ENCODE data around the gene CD248. TPM values are rescaled to one million over a fixed set of nuclear protein-coding genes. Genes with fewer than 3 reads are reported as not detected.

Gene CD248
- polyA plus RNA-seq, 1 experiment = 180 TPM

GRCh38 chr11:66326261-66327111 lies 9.6 kb upstream of the CD248 start:
- peaks cover under 1% of the 10 kb centered on the region; the same call in 1 of the 2 replicates for H3K36me3 ChIP-seq (ENCODE audit: control insufficient read depth, insufficient read depth, low read length)

GRCh38 chr11:66325263-66325671 lies 8.4 kb upstream of the CD248 start:
- CTCF ChIA-PET = interaction anchor here (1.0 to 4.0 kb wide), 3 partner anchors 9 to 63 kb away, joined by 3 to 77 read pairs (median 9); no protein-coding TSS in a partner anchor
- DNase-seq (ENCODE audit: low read depth) = no peak
- POLR2A ChIA-PET = interaction anchor here (1.4 kb wide), 1 partner anchor 13 kb away, joined by 6 read pairs; no protein-coding TSS in a partner anchor
- Histone ChIP-seq H3K4me3 (ENCODE audit: low read depth, low read length) (no peak overlapping the region), H3K27me3 (ENCODE audit: control insufficient read depth, insufficient read depth, low read length) (no peaks in the 10 kb centered on the region), H3K36me3 (ENCODE audit: control insufficient read depth, insufficient read depth, low read length) (no peaks in the 10 kb centered on the region)
- no peak for TF ChIP-seq CTCF (IDR thresholded peaks at IDR 0.05; ENCODE audit: insufficient read depth, low read depth, low read length)

More at GRCh38 chr11:66326261-66327111, 9.6 kb upstream of the CD248 start:
- CTCF ChIA-PET = interaction anchor here (0.6 to 4.0 kb wide), 10 partner anchors 9 to 59 kb away, joined by 3 to 77 read pairs (median 4); partner anchors contain the start of genes B4GAT1, BRMS1, CD248 and RIN1
- Histone ChIP-seq H3K27me3 (ENCODE audit: control insufficient read depth, insufficient read depth, low read length) (no peaks in the 10 kb centered on the region), H3K4me3 (ENCODE audit: low read depth, low read length) (no peak overlapping the region)
- DNase-seq (ENCODE audit: low read depth) = no peak
- POLR2A ChIA-PET = interaction anchor here (0.8 to 1.8 kb wide), 2 partner anchors 10 to 14 kb away, joined by 6 to 17 read pairs; partner anchors contain the start of gene CD248
- no peak for TF ChIP-seq CTCF (IDR thresholded peaks at IDR 0.05; ENCODE audit: insufficient read depth, low read depth, low read length)

- Histone ChIP-seq H3K36me3 (ENCODE audit: control insufficient read depth, insufficient read depth, low read length) (no peaks in the 10 kb centered on the region), H3K4me3 (ENCODE audit: low read depth, low read length) (no peak overlapping the region), H3K27me3 (ENCODE audit: control insufficient read depth, insufficient read depth, low read length) (no peaks in the 10 kb centered on the region)
- DNase-seq (ENCODE audit: low read depth) = no peak
- ChIA-PET CTCF (interaction anchor here (1.0 to 4.0 kb wide), 3 partner anchors 10 to 64 kb away, joined by 3 to 77 read pairs (median 9); no protein-coding TSS in a partner anchor), POLR2A (interaction anchor here (1.4 kb wide), 1 partner anchor 12 kb away, joined by 6 read pairs; no protein-coding TSS in a partner anchor)
- TF ChIP-seq CTCF (IDR thresholded peaks at IDR 0.05; ENCODE audit: insufficient read depth, low read depth, low read length) = no peak
Observed at GRCh38 chr11:66324664-66325063, 7.8 kb upstream of the CD248 start.

GRCh38 chr11:66323684-66324083 lies 6.8 kb upstream of the CD248 start:
- H3K36me3 ChIP-seq (ENCODE audit: control insufficient read depth, insufficient read depth, low read length) = no peaks in the 10 kb centered on the region
- no peaks in the 10 kb centered on the region for H3K27me3 ChIP-seq (ENCODE audit: control insufficient read depth, insufficient read depth, low read length)
- no peak for DNase-seq (ENCODE audit: low read depth)
- CTCF ChIA-PET = interaction anchor here (4.0 kb wide), 1 partner anchor 10 kb away, joined by 77 read pairs; no protein-coding TSS in a partner anchor
- no peak overlapping the region for H3K4me3 ChIP-seq (ENCODE audit: low read depth, low read length)
- POLR2A ChIA-PET = no interaction called here
- TF ChIP-seq CTCF (IDR thresholded peaks at IDR 0.05; ENCODE audit: insufficient read depth, low read depth, low read length) = no peak
